GM12878 (cell line): ENCODE results near the gene ARMC9. TPM values are rescaled to one million over a fixed set of nuclear protein-coding genes. Genes with fewer than 3 reads are reported as not detected.

Source experiments
- ATAC-seq: fragments of 200-7000 bp; cut with Tn5 transposase; 3 replicates; pipeline ENCODE4 v1.9.1; 2020; ENCODE audit warnings: mild to moderate bottlenecking, moderate library complexity
- BruUV-seq: library from RNA; stranded (reverse); fragments of 400-500 nt; replicated peaks from 2 replicates; lab custom pipeline; 2021; lab: Mats Ljungman, UMichigan
- CTCF ChIA-PET: fragments of 300-600 bp; sonication (Branson Sonifier 250); formaldehyde crosslinking; extraction: SDS; loops from one replicate; lab custom pipeline; 2021; ENCODE audit warnings: inconsistent platforms; lab: Yijun Ruan, JAX
- POLR2A ChIA-PET: fragments of 350-600 bp; formaldehyde crosslinking; extraction: SDS; loops from one replicate; lab custom pipeline; 2021; ENCODE audit warnings: inconsistent platforms; lab: Charles Lee
- RAD21 ChIA-PET: fragments of 300-600 bp; sonication (Branson Sonifier 250); formaldehyde crosslinking; loops from one replicate; lab custom pipeline; 2023; ENCODE audit warnings: antibody characterized with exemption; ENCODE audit not compliant: unreplicated experiment; lab: Charles Lee
- SMC1A ChIA-PET: fragments of 300-600 bp; sonication (Branson Sonifier 250); formaldehyde crosslinking; loops from one replicate; lab custom pipeline; 2023; ENCODE audit not compliant: unreplicated experiment, uncharacterized antibody; lab: Charles Lee
- DNase-seq: peaks from one replicate; pipeline ENCODE4 v3.0.0-alpha.2; 2011; ENCODE audit warnings: low read depth, low spot score
- FAIRE-seq: peaks from 3 replicates; lab custom pipeline; 2011; peaks lifted over from hg19 to GRCh38; lab: Jason Lieb, UNC
- H2AFZ ChIP-seq: 2 replicates; pipeline ENCODE4 v1.6.0; 2011; ENCODE audit warnings: low read depth, low read length, control low read depth; ENCODE audit not compliant: control insufficient read depth
- H3K27ac ChIP-seq: 2 replicates; pipeline ENCODE4 v1.5.1; 2011; ENCODE audit warnings: control low read depth; ENCODE audit not compliant: control insufficient read depth, insufficient read depth
- H3K27me3 ChIP-seq, 2 experiments: replicated peaks in 1 of 2; 2 replicates each; pipeline versions ENCODE4 v1.6.0 to v1.6.1; 2011; ENCODE audit warnings: low read length in 1 of 2; ENCODE audit not compliant: control insufficient read depth in 2 of 2, insufficient read depth in 2 of 2
- H3K36me3 ChIP-seq, 2 experiments: 2 replicates each; pipeline ENCODE4 v1.5.1; 2011; ENCODE audit warnings: low read length in 1 of 2; ENCODE audit not compliant: control insufficient read depth in 2 of 2, insufficient read depth in 2 of 2
- H3K4me1 ChIP-seq: 2 replicates; pipeline ENCODE4 v1.6.1; 2011; ENCODE audit warnings: mild to moderate bottlenecking, low read length, moderate library complexity, mixed read lengths; ENCODE audit not compliant: control insufficient read depth, insufficient read depth
- H3K4me2 ChIP-seq: 2 replicates; pipeline ENCODE4 v1.6.0; 2011; ENCODE audit warnings: control low read depth; ENCODE audit not compliant: control insufficient read depth, insufficient read depth
- H3K4me3 ChIP-seq: fragments of 200-600 bp; sonication (generic); 2 replicates; pipeline ENCODE4 v1.5.1; 2016
- H3K79me2 ChIP-seq: 2 replicates; pipeline ENCODE4 v1.6.0; 2011; ENCODE audit warnings: low read length; ENCODE audit not compliant: control insufficient read depth, insufficient read depth
- H3K9ac ChIP-seq: 2 replicates; pipeline ENCODE4 v1.8.0; 2011; ENCODE audit warnings: low read length, control low read depth, mixed read lengths; ENCODE audit not compliant: control insufficient read depth, insufficient read depth
- H3K9me3 ChIP-seq: replicated peaks from 3 replicates; pipeline ENCODE4 v1.5.1; 2011; ENCODE audit warnings: mild to moderate bottlenecking, low read length; ENCODE audit not compliant: control insufficient read depth, insufficient read depth
- H4K20me1 ChIP-seq: 2 replicates; pipeline ENCODE4 v1.6.0; 2011; ENCODE audit not compliant: control insufficient read depth, insufficient read depth
- BCLAF1 ChIP-seq: fragments of 450-650 bp; IDR thresholded peaks from 2 replicates; pipeline ENCODE4 v1.6.1; 2017; ENCODE audit warnings: antibody characterized with exemption, mild to moderate bottlenecking, moderate library complexity
- CBX5 ChIP-seq: sonication (generic); IDR thresholded peaks from 2 replicates; pipeline ENCODE4 v1.6.1; 2016; ENCODE audit warnings: low read depth, moderate library complexity, mild to moderate bottlenecking, inconsistent platforms
- FOS ChIP-seq: IDR thresholded peaks from 3 replicates; pipeline ENCODE4 v1.6.1; 2011; ENCODE audit warnings: borderline replicate concordance; ENCODE audit not compliant: insufficient read length; ENCODE audit errors: extremely low read depth
- HSF1 ChIP-seq: fragments of 150-350 bp; IDR thresholded peaks from 2 replicates; pipeline ENCODE4 v1.6.1; 2014; ENCODE audit warnings: mild to moderate bottlenecking, low read depth, low read length
- MLLT1 ChIP-seq: fragments of 450-650 bp; IDR thresholded peaks from 2 replicates; pipeline ENCODE4 v1.6.1; 2016; ENCODE audit warnings: mild to moderate bottlenecking
- NFYA ChIP-seq: IDR thresholded peaks from 2 replicates; pipeline ENCODE4 v1.6.1; 2011; ENCODE audit warnings: low read depth, mild to moderate bottlenecking, low read length, improper control_type of control experiment, borderline replicate concordance
- PML ChIP-seq: IDR thresholded peaks from 2 replicates; pipeline ENCODE4 v1.6.1; 2012; ENCODE audit warnings: low read length, inconsistent platforms
- SMAD1 ChIP-seq: fragments of 450-650 bp; IDR thresholded peaks from 2 replicates; pipeline ENCODE4 v1.6.1; 2018; ENCODE audit warnings: mild to moderate bottlenecking, low read depth; ENCODE audit not compliant: partially characterized antibody
- ZNF217 ChIP-seq: fragments of 450-650 bp; IDR thresholded peaks from 2 replicates; pipeline ENCODE4 v1.6.1; 2017; ENCODE audit warnings: antibody characterized with exemption, mild to moderate bottlenecking
- WGBS: methylation state at CpG from one replicate; pipeline ENCODE4 v1.1.6; 2016; ENCODE audit warnings: low lambda C conversion rate; ENCODE audit not compliant: insufficient replicate concordance, insufficient coverage; ENCODE audit errors: missing lambda C conversion rate; 5-methylcytosine and 5-hydroxymethylcytosine counted together
- in situ Hi-C: fragments of 300-500 bp; cut with MboI; formaldehyde crosslinking; loops from 9 replicates; pipeline ENCODE4 v1.14.3; 2018; ENCODE audit warnings: mixed read lengths
- intact Hi-C: fragments of 100-400 bp; cut with micrococcal nuclease; formaldehyde crosslinking; loops from one replicate; pipeline ENCODE4 v1.14.2; 2022; ENCODE audit not compliant: unreplicated experiment
- polyA plus RNA-seq, 11 experiments: library from polyadenylated mRNA; depleted of rRNA in 4 of 11; unstranded in 6 of 11; stranded (reverse) in 5 of 11; fragments of >200 nt; fragmentation: Nextera tagmentation in 4 of 11; fragmentation: Illumina TruSeq in 1 of 11; extraction: Ambion mirVana in 4 of 11; extraction: Trizol in 1 of 11; gene quantifications; 1 replicate in 1 of 11; 2 replicates in 10 of 11; pipeline versions ENCODE4 v1.2.1 to v1.2.3, GENCODE V29; 2011 to 2016; ENCODE audit warnings: inconsistent platforms in 2 of 11, missing spikeins in 2 of 11, low read depth in 1 of 11
- total RNA-seq, 4 experiments: library from RNA; depleted of rRNA in 3 of 4; stranded (reverse); fragments of >200 nt in 3 of 4; fragmentation: Illumina TruSeq in 1 of 4; extraction: Trizol in 1 of 4; gene quantifications; 2 replicates each; pipeline versions ENCODE4 v1.2.1 to v1.2.3, GENCODE V29; 2013 to 2021
- TF ChIP-seq, protein P1 (sequence below): IDR thresholded peaks from 2 replicates; pipeline ENCODE4 v1.6.1; 2012; ENCODE audit warnings: low read depth, low read length, improper control_type of control experiment

ARMC9 gene
- total and polyA plus RNA-seq, 10 of the 15 experiments (the other 5 are each of a cell fraction or from before 2014, with no cell fraction given): 3.8 to 21.8 (median 10.4) TPM

GRCh38 chr2:231184319-231184718 is 14.1 kb upstream of the ARMC9 start:
- ChIA-PET POLR2A (no interaction called here), CTCF (interaction anchor here (1.4 kb wide), 1 partner anchor 9 kb away, joined by 5 read pairs; no protein-coding TSS in a partner anchor)

More at GRCh38 chr2:231184319-231184718, 14.1 kb upstream of the ARMC9 start:
- H3K9me3 ChIP-seq: no peaks in the 10 kb centered on the region
- FAIRE-seq: no peak
- no peak overlapping the region for H3K4me3 ChIP-seq
- no peak for ATAC-seq
- no TSS peak for BruUV-seq
- no peaks in the 10 kb centered on the region for H4K20me1 ChIP-seq
- intact Hi-C loops: no loop called here
- ChIA-PET SMC1A (interaction anchor here (1.2 kb wide), 1 partner anchor 10 kb away, joined by 4 read pairs; no protein-coding TSS in a partner anchor), RAD21 (no interaction called here)
- WGBS: 69% methylated on average over 4 of the region's 4 CpGs
- no peak overlapping the region for H3K9ac ChIP-seq
- H3K4me1 ChIP-seq: peaks cover 31% of the 10 kb centered on the region
- no peaks in the 10 kb centered on the region for H3K36me3 ChIP-seq
- in situ Hi-C loops: no loop called here
- no peak for DNase-seq
- no peak overlapping the region for H3K4me2 ChIP-seq
- no peak overlapping the region for H2AFZ ChIP-seq
- no peaks in the 10 kb centered on the region for H3K27me3 ChIP-seq
- H3K79me2 ChIP-seq: peaks cover 2% of the 10 kb centered on the region; the same call in 1 of the 2 replicates
- no peak overlapping the region for H3K27ac ChIP-seq
- no peak for TF ChIP-seq ZNF217
- TF ChIP-seq NFYA: no peak
- TF ChIP-seq FOS: no peak
- TF ChIP-seq CBX5: no peak
- no peak for TF ChIP-seq BCLAF1
- TF ChIP-seq, protein P1, sequence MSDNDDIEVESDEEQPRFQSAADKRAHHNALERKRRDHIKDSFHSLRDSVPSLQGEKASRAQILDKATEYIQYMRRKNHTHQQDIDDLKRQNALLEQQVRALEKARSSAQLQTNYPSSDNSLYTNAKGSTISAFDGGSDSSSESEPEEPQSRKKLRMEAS: no peak
- no peak for TF ChIP-seq SMAD1
- no peak for TF ChIP-seq HSF1
- TF ChIP-seq MLLT1: no peak
- TF ChIP-seq PML: no peak
- TF ChIP-seq, all 136 proteins: peak for 0
